HG02798 (cell line): ENCODE data around the gene ATF5.

Experiments
- ATAC-seq: cut with Tn5 transposase; IDR thresholded peaks from one replicate; pipeline ENCODE4 v1.9.1; 2021; ENCODE audit warnings: mild to moderate bottlenecking; ENCODE audit not compliant: unreplicated experiment, poor library complexity

The ATF5 gene, protein sequence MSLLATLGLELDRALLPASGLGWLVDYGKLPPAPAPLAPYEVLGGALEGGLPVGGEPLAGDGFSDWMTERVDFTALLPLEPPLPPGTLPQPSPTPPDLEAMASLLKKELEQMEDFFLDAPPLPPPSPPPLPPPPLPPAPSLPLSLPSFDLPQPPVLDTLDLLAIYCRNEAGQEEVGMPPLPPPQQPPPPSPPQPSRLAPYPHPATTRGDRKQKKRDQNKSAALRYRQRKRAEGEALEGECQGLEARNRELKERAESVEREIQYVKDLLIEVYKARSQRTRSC

GRCh38 chr19:49929121-49929610 lies at the start of gene ATF5, which contains the start of gene NUP62:
ATF5 (plus strand) TSS chr19:49929205; CDS start chr19:49930851, 1,646 bp downstream.
NUP62 (minus strand) TSS chr19:49929504; CDS start chr19:49909807, 19,697 bp downstream.
- ATAC-seq, result peak; percentile 66

- no peak for ATAC-seq
Observed at GRCh38 chr19:49879243-49879963, 49.6 kb upstream of the ATF5 start.

DNA sequence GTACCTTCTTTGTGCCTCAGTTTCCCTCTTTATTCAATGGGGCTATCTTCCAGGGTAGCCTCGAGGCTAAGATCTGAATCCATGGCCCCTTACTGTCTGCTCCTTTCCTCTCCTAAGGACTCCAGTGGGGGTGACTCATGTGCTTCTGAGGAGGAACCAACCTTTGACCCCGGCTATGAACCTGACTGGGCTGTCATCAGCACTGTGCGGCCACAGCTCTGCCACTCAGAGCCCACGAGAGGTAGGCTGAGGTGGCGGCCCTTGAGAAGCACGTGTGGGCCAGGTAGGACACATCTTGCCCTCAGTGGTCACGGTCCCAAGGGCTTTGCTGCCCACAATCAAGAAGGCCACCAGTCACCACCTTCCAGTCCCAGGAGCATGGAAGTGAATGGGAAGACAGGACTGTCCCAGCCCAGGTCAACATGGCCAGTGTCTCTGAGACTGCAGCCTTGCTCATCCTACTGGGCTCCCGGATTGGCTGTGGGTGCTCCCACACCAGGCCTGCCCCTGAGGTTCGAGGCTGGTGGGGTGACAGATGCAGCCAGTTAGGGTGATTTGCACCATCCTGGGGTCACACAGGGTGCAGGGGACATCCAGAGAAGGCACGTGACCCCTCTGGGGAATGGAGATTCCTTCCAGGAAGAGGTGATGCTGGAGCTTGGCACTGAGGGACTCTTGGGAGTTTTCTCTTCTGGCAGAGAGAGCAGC lies 48.7 kb upstream of the ATF5 start:
- ATAC-seq, result no peak

DNA sequence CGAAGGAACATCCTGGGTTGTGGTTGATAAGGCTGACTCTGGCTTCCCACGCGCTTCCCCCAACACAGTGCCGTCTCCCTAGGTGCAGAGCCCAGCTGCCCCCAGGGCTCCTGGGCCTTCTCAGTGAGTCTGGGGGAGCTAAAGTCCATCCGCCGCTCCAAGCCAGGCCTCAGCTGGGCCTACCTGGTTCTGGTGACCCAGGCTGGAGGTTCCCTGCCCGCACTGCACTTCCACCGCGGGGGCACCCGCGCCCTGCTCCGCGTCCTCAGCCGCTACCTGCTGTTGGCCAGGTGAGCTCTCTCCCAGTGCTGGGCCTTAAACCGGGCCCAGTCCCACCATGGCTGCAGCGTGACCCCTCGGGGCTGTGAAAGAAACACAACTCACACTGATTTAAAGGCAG lies 47.8 kb upstream of the ATF5 start:
- no peak for ATAC-seq

DNA sequence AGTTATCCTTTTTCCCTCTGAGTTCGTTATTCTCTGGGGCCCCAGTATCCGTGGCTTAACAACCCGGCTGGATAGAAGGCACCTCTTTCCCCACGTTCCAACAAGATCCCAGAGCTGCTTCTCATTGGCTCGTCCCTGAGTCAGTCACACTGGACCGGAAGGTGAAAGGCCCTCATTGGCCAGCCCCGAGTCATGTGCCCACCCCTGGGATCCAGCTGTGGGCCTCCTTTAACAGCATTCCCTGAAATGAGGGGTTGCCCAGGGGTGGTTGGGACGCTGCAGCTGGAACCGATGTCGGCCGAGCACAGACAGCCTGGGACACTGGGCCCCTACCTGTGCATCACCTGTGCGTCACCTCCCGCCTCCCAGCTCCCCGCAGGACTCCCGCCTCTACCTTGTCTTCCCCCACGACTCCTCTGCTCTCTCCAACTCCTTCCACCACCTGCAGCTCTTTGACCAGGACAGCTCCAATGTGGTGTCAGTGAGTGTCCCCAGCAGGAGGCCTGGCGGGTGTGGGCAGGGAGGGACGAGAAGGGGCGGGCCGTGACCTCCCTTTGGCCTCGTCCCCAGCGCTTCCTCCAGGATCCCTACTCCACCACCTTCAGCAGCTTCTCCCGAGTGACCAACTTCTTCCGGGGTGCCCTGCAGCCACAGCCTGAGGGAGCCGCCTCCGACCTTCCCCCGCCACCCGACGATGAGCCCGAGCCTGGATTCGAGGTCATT lies 47.2 kb upstream of the ATF5 start:
- ATAC-seq, result no peak

DNA sequence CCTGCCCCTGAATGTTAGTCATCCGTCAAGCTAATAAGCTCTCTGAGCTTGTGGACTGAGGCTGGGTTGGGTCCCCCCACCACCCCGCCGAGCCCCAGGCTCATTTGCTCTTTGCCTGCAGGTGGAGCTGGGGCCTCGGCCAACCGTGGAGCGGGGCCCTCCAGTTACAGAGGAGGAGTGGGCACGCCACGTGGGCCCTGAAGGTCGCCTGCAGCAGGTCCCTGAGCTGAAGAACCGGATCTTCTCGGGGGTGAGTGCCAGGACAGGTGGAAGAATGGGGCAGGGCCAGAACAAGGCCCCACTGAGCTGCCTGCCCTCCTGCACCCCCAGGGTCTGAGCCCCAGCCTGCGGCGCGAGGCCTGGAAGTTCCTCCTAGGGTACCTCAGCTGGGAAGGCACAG lies 46.4 kb upstream of the ATF5 start:
- ATAC-seq, result no peak

- no peak for ATAC-seq
Observed at GRCh38 chr19:49883094-49883493, 45.9 kb upstream of the ATF5 start.

- no peak for ATAC-seq
Observed at GRCh38 chr19:49884109-49884508, 44.9 kb upstream of the ATF5 start.

DNA sequence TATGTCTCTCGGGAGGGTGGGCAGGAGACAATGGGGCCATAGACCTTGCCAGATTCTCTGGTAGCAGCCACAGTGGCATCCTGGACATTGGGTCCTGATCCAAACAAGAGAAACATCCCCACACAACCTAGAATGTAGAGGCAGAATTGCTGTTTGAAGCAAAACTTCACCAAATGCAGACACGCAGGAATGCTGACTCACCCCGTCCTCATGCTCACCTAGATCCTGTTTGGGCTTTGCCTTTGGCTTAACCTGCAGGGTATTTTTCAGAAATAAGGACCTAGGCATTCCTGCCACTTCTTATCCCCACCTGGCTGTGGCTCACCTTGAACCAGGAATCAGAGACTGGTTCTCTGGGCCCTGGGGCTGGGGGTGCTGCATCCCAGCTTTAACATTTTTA lies 44.2 kb upstream of the ATF5 start:
- no peak for ATAC-seq

DNA sequence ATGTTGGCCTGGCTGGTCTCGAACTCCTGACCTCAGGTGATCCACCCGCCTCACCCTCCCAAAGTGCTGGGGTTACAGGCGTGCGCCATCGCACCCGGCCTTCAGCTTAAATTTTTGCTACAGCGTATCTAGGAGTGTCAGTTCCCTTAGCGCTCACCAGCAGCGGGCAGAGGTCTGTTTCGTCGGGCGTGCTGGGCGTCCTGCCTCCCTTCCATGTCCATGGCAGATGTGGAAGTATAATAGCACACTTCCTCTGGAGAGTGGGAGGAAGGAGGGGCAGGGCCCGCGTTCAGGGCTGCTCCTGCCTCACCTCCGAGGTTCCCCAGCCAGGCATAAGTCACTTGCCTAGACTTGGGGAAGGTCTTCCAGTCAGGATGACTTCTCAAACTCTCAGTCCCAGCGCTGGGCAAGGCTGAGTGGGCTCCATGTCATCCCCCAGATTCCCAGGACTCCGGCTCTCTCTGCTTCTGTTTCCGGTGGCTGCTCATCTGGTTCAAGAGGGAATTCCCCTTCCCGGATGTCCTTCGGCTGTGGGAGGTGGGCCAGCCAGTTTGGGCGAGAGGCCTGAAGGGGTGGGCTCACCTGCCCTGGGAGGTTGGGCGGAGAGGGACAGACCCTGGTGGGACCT lies 41.9 kb upstream of the ATF5 start:
- ATAC-seq, result no peak

DNA sequence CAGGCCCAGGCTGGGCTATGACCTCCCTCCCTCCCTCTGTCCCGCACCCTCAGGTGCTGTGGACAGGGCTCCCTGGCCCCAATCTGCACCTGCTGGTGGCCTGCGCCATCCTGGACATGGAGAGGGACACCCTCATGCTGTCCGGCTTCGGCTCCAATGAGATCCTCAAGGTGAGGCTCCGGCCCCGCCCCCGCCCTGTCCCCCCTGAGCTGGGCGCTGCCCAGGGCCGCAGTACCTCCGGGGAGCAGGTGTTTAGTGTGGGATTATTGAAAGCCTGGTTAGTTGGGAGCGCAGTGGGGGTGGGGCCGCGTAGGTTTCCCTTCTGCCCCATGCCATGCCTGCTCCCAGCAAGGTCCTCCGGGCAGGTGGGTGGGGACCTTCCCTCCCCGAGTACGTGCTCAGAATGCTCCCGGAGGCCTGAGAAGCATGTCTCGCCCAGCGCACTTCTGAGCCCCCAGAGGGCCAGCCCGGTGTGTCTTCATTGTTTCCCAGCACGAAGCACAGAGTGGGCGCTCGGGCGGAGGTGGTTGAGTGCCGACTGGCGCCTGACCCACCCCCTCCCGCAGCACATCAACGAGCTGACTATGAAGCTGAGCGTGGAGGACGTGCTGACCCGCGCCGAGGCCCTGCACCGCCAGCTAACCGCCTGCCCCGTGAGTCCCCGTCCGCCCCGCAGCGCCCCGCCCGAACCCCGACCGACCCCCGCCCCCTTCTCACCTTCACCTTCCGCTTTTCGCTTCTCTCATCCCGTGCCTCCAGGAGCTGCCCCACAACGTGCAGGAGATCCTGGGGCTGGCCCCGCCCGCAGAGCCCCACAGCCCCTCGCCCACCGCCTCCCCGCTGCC lies 41.1 kb upstream of the ATF5 start:
- no peak for ATAC-seq

DNA sequence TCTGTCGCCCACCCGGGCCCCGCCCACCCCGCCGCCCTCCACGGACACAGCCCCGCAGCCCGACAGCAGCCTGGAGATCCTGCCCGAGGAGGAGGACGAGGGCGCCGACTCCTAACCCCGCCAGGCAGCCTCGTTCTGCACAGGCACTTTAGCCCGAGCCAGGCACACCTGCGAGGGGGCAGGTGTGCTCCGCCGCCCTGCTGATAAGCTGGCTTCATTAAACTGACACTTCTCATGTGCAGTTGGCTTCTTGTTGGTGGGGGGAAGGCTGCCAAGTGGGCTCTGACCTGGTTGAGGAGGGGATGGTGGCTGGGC lies 40.5 kb upstream of the ATF5 start:
- no peak for ATAC-seq

DNA sequence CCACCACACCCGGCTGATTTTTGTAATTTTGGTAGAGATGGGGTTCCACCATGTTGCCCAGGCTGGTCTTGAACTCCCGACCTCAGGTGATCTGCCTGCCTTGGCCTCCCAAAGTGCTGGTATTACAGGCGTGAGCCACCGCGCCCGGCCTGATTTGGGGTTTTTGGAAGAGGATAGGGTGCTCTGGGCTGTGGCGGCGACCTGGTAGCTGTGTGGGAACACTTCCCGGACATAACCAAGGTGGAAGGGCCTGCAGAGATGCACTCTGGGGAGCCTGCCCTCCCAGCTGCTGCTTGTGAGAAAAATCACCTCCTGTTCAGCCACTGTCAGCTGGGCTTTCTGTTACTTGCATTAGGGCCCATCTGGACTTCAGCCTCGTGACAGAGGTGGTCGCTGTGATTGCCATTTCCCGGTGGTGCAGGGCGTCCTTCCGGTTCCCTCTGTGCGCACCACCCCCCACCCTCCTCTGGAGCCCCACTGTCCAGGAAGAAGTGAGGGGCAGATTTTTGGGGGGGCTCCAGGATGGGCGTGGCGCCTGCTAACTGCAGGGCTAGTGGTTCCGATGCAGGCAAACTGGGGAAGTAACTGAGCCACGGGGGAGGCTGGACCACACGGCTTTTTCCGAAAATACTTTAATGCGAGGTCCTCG lies 39.8 kb upstream of the ATF5 start:
- ATAC-seq, result no peak

- peak; percentile 29 for ATAC-seq
Observed at GRCh38 chr19:49889687-49890348, 39.2 kb upstream of the ATF5 start.

DNA sequence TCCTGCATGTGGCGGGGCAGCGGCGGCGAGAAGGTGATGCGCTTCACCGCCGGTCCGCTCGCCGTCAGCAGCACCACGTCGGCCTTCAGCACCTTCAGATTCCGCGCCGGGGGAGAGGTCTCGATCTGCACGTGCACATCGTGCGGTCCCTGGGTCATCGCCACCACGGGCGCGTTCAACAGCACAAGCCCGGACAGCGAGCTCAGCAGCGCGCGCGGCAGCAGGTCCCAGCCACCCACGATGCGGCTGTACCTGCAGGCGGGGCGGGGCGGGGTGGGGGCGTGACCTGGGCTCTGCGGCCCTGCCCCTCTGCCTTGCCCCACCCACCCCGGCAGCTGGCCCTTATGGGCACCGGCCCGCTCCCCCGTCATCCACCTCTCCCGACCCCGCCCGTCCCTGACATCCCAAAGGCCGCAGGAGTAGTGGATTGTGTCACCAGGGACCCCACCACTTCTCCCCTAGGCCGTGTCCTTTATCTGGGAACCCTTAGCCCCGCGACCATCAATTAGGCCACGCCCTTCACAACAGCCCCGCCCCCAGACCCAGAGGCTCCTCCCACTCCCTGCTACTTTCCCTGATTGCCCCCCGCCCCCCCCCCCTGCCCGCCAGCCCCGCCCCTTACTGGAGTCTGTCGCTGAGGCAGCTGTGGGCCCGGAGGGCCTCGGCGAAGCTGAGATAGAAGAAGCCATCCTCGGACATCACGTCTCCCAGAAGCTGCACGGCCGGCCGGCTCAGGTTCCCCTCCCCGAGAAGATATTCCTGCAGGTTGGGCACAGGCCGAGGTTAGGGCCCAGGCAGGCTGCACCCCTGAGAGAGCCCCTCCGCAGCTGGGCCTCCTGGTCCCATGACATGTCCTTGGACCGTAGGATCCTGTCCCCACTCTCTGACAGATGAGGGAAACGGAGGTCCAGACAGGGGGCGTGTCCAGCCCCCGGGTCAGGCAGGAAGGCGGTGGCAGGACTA lies 38.4 kb upstream of the ATF5 start:
- ATAC-seq, result peak; percentile 34

DNA sequence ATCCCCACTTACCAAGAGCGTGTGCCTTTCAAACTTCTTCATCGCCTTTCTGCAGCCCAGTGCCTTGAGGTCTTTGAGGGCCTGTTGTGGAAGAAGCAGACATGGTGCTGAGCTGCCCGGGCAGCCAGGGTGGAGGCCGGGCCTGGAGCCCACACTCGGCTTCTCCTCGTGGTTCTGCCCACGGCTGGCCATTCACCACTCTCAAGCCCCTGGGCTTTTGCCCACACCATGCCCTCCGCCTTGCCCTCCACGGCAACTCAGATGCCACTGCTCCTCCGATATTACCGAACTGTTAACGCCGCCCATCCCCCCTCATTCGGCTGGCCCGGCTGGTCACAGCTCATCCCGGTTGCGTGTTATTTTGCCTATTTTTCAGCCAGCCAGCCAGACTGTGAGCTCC lies 37.6 kb upstream of the ATF5 start:
- no peak for ATAC-seq

DNA sequence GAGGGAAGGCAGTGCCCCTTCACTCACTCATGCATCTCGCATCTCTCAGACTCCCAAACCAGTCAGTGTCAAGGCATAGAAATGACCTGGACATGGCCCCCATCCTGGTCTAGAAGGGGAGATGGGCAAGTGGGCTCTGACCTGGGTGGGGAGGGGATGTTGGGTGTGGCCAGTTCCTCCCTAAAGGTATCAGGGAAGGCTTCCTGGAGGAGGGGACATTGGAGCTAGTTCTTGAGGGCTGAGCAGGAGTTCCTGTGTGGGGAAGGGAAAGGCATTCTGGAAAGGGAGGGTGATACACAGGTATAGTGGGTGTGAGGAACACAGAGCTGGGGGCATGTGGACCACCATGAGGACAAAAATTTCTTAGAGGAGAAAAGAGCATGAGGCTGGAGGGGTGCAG lies 36.3 kb upstream of the ATF5 start:
- no peak for ATAC-seq
